GM12892 (cell line): ENCODE measurements around the gene ATP5ME.
A peak's percentile ranks its signal among the peaks of the same experiment; 100 is the strongest.

Source experiments
- POLR2A ChIP-seq: IDR thresholded peaks from 2 replicates; pipeline ENCODE4 v1.6.1; 2011; ENCODE audit warnings: low read depth, low read length, control low read depth
- POLR2AphosphoS5 ChIP-seq: IDR thresholded peaks from 2 replicates; pipeline ENCODE4 v1.6.1; 2011; ENCODE audit warnings: low read depth, low read length, control low read depth
- TAF1 ChIP-seq: IDR thresholded peaks from 2 replicates; pipeline ENCODE4 v1.6.1; 2011; ENCODE audit warnings: low read depth, mild to moderate bottlenecking, control low read depth, low read length, borderline replicate concordance

DNA sequence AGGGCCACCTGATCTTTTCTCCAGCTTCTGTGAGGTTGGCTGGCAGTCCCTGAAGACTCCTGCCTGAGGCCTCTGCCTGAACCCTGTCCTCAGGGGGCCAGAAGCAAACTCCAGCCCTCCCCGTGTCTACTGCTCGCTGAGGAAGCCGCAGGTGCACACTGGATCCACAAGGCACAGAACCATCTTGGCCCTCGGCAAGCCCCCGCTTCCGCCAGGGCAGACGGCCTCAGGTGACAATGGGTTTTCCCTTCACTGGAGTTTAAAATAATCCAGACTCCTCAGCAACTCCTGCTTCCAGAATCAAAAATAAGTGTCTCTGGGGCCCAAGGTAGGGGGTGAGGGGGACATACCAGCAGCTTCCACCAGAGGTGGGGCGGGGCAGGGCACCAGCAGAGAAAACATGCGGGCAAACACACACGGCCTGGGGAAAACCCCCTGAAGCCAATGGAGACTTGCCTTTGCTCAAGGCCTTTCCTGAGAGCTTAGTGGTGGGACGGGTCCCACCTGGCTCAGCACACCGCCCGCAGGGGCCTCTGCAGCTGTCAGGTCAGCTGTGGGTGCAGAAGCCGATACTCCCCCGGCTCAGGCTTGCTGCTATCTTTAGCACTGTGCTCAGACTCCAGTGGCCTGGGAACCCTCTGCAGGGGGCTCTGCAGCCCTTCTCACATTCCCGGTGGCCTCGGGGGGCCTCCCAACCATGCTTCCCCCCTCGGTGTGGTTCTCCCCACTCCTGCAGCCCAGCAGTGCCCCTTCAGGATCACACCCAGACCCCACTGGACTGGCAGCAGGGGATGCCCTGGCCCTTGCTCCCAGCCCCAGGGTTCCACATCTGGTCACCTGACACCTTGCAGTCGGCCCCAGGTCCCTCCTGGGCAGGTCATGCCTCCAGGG is 2.1 kb upstream of the ATP5ME start:
- TF ChIP-seq TAF1 (no peak), POLR2A (peak; percentile 42), POLR2AphosphoS5 (0 out of 2 replicates have a peak, but pooled peaks have one; percentile 24)
